Measurements from ENCODE around the gene TAS1R3. TPM values are rescaled to one million over a fixed set of nuclear protein-coding genes. Genes with fewer than 3 reads are reported as not detected.

Gene TAS1R3
- total RNA-seq, 2 experiments from 2014 or later: 0.99 to 1.1 TPM

DNA sequence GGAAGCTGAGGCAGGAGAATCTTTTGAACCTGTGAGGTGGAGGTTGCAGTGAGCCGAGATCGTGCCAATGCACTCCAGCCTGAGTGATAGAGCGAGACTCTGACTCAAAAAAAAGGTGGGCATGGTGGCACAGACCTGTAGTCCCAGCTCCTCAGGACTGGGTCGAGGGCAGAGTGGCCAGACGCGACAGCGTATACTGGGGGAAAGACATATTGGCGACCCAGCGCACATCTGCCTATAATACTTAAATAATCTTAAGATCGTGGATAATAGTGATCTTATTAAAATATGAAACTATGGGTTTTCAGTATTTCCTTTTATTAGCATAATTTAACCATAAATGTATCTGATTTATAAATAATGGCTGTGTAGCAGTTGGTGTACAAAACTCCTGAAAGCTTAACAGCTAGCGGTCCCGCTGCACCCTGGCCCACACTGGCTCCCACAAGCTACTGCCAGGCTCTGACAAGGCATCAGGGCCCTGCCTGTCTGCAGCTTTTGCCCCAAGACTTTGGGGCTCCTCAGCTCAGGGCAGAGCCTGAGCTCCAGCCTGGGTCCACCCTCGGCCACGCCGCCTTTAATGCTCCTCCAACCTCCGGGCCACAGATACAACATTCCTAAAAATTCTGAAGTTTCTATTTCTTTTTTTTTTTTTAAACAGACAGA is 46.6 kb downstream of the TAS1R3 start:
- H2AFZ ChIP-seq (ENCODE audit: low read length): no peak overlapping the region
- POLR2A ChIA-PET: interaction anchor here (0.5 to 0.8 kb wide), 3 partner anchors 9 to 735 kb away, joined by 3 read pairs; no protein-coding TSS in a partner anchor
- no TSS peak for BruUV-seq (replicated peaks)
- H3K4me2 ChIP-seq (ENCODE audit: low read length): no peak overlapping the region
- no peak overlapping the region for H3K27ac ChIP-seq (ENCODE audit: low read depth, low read length, poor library complexity, severe bottlenecking)
- peaks cover 30% of the 10 kb centered on the region for H3K79me2 ChIP-seq (ENCODE audit: insufficient read depth, low read depth, low read length)
- H3K4me3 ChIP-seq (ENCODE audit: low read depth, low read length, poor library complexity, severe bottlenecking): no peak overlapping the region
- TF ChIP-seq, protein P1, sequence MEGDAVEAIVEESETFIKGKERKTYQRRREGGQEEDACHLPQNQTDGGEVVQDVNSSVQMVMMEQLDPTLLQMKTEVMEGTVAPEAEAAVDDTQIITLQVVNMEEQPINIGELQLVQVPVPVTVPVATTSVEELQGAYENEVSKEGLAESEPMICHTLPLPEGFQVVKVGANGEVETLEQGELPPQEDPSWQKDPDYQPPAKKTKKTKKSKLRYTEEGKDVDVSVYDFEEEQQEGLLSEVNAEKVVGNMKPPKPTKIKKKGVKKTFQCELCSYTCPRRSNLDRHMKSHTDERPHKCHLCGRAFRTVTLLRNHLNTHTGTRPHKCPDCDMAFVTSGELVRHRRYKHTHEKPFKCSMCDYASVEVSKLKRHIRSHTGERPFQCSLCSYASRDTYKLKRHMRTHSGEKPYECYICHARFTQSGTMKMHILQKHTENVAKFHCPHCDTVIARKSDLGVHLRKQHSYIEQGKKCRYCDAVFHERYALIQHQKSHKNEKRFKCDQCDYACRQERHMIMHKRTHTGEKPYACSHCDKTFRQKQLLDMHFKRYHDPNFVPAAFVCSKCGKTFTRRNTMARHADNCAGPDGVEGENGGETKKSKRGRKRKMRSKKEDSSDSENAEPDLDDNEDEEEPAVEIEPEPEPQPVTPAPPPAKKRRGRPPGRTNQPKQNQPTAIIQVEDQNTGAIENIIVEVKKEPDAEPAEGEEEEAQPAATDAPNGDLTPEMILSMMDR (conservative IDR thresholded peaks at IDR 0.05; ENCODE audit: low read length): no peak
- CTCF ChIA-PET (ENCODE audit: unreplicated experiment): interaction anchor here (0.9 kb wide), 1 partner anchor 21 kb away, joined by 3 read pairs; the partner anchor contains the start of gene CCNL2
- no peak for DNase-seq (ENCODE audit: low spot score)
- H4K20me1 ChIP-seq (ENCODE audit: insufficient read depth, low read length): no peaks in the 10 kb centered on the region
- no peaks in the 10 kb centered on the region for H3K9me2 ChIP-seq (ENCODE audit: insufficient read depth, low read length)
- peaks cover 47% of the 10 kb centered on the region for H3K36me3 ChIP-seq (ENCODE audit: insufficient read depth, low read length)
- H3K9me3 ChIP-seq (ENCODE audit: low read length): no peaks in the 10 kb centered on the region
- peaks cover 27% of the 10 kb centered on the region for H3K4me1 ChIP-seq (ENCODE audit: insufficient read depth, low read length, poor library complexity, severe bottlenecking)
- intact Hi-C loops (cut with micrococcal nuclease; ENCODE audit: unreplicated experiment): no loop called here

DNA sequence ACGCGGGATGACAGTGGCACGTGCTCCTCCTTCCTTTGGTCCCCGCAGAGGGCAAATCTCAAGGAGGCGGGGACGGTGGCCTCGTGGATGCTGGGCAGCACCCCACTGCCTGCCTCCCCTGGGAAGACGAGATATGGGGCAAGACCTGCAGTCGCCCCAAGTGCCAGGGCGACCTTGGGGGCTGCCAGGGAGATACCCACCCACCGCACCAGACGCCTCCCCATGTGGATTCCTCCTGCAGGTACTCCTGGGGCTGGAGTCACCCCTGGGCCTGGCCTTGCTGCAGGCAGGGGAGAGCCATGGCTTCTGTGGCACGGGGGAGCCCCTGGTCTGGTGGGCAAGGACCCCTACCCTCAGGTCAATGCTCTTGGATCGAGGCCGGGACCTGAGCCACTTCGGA is 49.8 kb downstream of the TAS1R3 start:
- H4K20me1 ChIP-seq (ENCODE audit: insufficient read depth, low read length): no peaks in the 10 kb centered on the region
- POLR2A ChIA-PET: no interaction called here
- TF ChIP-seq EZH2phosphoT487 (IDR thresholded peaks at IDR 0.05; ENCODE audit: borderline replicate concordance, low read depth, low read length): no peak
- TF ChIP-seq, protein P1 (conservative IDR thresholded peaks at IDR 0.05; ENCODE audit: low read length): no peak
- H3K4me2 ChIP-seq (ENCODE audit: low read length): no peak overlapping the region
- H3K36me3 ChIP-seq (ENCODE audit: insufficient read depth, low read length): peaks cover 52% of the 10 kb centered on the region
- H2AFZ ChIP-seq (ENCODE audit: low read length): no peak overlapping the region
- no TSS peak for BruUV-seq (replicated peaks)
- peaks cover 12% of the 10 kb centered on the region for H3K4me1 ChIP-seq (ENCODE audit: insufficient read depth, low read length, poor library complexity, severe bottlenecking)
- no peak overlapping the region for H3K4me3 ChIP-seq (ENCODE audit: low read depth, low read length, poor library complexity, severe bottlenecking)
- CTCF ChIA-PET (ENCODE audit: unreplicated experiment): no interaction called here
- H3K9me3 ChIP-seq (ENCODE audit: low read length): no peaks in the 10 kb centered on the region
- no peaks in the 10 kb centered on the region for H3K9me2 ChIP-seq (ENCODE audit: insufficient read depth, low read length)
- no peak for DNase-seq (ENCODE audit: low spot score)
- H3K79me2 ChIP-seq (ENCODE audit: insufficient read depth, low read depth, low read length): peaks cover 9% of the 10 kb centered on the region; the same call in 1 of the 2 replicates
- intact Hi-C loops (cut with micrococcal nuclease; ENCODE audit: unreplicated experiment): no loop called here
- H3K27ac ChIP-seq (ENCODE audit: low read depth, low read length, poor library complexity, severe bottlenecking): no peak overlapping the region

DNA sequence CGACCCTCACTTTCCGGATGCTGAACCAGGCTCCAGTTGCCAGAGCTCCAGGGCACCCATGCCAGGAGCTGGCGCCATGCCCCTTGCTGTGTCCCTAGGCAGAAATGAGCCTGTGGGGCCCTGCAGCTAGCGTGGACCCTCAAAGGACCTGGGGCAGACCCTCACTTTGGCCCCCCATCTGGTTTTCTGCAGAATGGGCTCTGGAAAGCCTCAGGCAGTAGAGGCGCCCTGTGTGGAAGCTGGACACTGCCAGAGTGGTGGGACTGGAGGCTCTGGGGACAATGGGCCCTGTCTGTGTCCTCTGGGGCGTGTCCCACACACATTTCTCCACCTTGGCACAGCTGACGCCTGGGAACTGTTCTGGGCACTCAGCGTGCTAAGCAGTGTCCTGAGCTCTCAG is 50.2 kb downstream of the TAS1R3 start:
- no peaks in the 10 kb centered on the region for H3K9me3 ChIP-seq (ENCODE audit: low read length)
- intact Hi-C loops (cut with micrococcal nuclease; ENCODE audit: unreplicated experiment): no loop called here
- DNase-seq (ENCODE audit: low spot score): no peak
- H3K4me3 ChIP-seq (ENCODE audit: low read depth, low read length, poor library complexity, severe bottlenecking): no peak overlapping the region
- H3K4me1 ChIP-seq (ENCODE audit: insufficient read depth, low read length, poor library complexity, severe bottlenecking): peaks cover 7% of the 10 kb centered on the region
- TF ChIP-seq, protein P1 (conservative IDR thresholded peaks at IDR 0.05; ENCODE audit: low read length): no peak
- no peak for TF ChIP-seq EZH2phosphoT487 (IDR thresholded peaks at IDR 0.05; ENCODE audit: borderline replicate concordance, low read depth, low read length)
- H3K9me2 ChIP-seq (ENCODE audit: insufficient read depth, low read length): no peaks in the 10 kb centered on the region
- H4K20me1 ChIP-seq (ENCODE audit: insufficient read depth, low read length): no peaks in the 10 kb centered on the region
- peaks cover 9% of the 10 kb centered on the region; the same call in 1 of the 2 replicates for H3K79me2 ChIP-seq (ENCODE audit: insufficient read depth, low read depth, low read length)
- peaks cover 53% of the 10 kb centered on the region for H3K36me3 ChIP-seq (ENCODE audit: insufficient read depth, low read length)
- BruUV-seq (replicated peaks): no TSS peak
- ChIA-PET POLR2A (no interaction called here), CTCF (ENCODE audit: unreplicated experiment) (no interaction called here)
- H3K27ac ChIP-seq (ENCODE audit: low read depth, low read length, poor library complexity, severe bottlenecking): no peak overlapping the region
- H3K4me2 ChIP-seq (ENCODE audit: low read length): no peak overlapping the region
- no peak overlapping the region for H2AFZ ChIP-seq (ENCODE audit: low read length)

Measured in OCI-LY7 (cell line).